G401 (cell line): ENCODE data around the gene POLR2F. TPM values are rescaled to one million over a fixed set of nuclear protein-coding genes. Genes with fewer than 3 reads are reported as not detected.

ENCODE experiments used
- DNase-seq: peaks from one replicate; pipeline ENCODE4 v3.0.0-alpha.2; 2015; ENCODE audit warnings: low spot score
- in situ Hi-C: cut with HindIII; loops from 2 replicates; pipeline ENCODE4 v1.10.0; 2016; ENCODE audit warnings: low sequenced_read_pairs, mixed read lengths
- total RNA-seq: library from RNA; depleted of rRNA; stranded (reverse); fragments of >200 nt; shearing (Covaris generic); gene quantifications from 2 replicates; pipeline ENCODE4 v1.2.3, GENCODE V29; 2014

The POLR2F gene
- total RNA-seq, 1 experiment from 2014 or later, result 225 TPM

DNA sequence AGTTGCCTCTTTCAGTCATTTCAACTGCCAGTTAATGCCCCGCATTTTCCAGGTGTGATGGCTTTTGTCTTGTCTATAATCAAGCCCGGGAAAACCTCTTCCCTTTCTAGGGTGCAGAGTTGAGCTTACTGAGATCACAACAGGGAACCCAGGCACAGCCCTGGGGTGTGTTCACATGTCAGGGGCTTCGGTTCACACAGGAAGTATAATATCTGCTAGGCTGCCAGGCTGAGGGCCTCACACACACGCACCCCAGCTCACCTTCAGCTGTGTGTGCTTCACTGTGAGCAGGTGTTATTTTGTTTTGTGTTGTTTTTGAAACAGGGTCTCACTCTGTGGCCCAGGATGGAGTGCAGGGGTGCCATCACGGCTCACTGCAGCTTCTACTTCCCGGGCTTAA, 40.5 kb downstream of the POLR2F start:
- in situ Hi-C loops, result no loop called here
- no peak for DNase-seq

DNA sequence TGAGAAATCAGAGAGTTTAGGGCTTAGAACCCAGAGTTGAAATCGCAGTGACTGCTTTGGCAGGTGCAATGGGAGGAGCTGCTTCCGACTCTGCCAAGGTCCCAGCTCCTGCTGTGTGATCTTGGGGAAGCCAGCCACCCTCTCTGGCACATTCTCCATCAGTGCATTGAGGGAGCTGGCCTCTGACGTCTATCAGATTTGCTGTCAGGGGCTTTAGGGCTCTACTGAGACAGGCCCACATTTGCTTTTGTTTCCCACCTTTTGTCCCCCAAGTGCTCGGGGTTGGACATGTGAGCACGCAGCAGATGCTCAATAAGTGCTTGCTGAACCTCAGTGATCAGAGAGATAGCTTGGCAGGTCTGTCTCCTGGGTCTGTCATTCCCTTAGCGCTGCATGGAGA, 41.5 kb downstream of the POLR2F start:
- in situ Hi-C loops, result no loop called here
- DNase-seq, result no peak

DNA sequence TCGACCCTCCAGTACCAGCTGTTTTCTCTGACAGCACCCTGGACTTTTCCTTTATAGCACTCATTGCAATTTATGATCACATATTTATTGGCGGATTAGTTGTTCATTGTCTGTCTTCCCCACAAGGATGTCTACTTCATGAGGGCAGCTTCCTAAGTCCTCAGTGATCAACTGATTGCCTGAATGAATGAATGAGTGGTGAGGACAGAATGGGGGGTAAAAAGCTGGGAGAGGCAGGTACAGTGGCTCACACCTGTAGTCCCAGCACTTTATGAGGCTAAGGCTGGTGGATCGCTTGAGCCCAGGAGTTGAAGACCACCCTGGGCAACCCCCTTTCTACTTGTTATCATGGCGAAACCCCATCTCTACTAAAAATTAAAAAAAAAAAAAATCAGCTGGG, 42.0 kb downstream of the POLR2F start:
- no peak for DNase-seq
- in situ Hi-C loops, result no loop called here

DNA sequence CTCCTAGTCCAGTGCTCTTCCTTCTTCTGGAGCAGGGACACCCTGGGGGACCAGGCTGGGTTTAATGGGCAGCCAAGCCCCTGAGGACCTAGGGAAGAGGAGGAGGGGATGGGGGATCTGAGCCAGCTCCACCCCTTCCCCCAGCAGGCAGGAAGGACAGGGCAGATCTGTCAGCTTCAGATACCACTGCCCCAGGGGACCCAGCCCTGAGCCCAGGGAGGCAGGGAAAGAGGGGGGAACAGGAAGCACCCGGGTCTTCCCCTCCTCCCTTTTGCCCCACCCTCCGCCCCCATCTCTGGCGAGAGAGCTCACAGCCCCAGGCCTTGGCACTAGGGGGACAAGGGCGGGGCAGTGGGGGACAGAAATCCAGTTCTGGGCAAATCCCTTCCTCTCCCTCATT, 42.6 kb downstream of the POLR2F start:
- in situ Hi-C loops, result no loop called here

DNA sequence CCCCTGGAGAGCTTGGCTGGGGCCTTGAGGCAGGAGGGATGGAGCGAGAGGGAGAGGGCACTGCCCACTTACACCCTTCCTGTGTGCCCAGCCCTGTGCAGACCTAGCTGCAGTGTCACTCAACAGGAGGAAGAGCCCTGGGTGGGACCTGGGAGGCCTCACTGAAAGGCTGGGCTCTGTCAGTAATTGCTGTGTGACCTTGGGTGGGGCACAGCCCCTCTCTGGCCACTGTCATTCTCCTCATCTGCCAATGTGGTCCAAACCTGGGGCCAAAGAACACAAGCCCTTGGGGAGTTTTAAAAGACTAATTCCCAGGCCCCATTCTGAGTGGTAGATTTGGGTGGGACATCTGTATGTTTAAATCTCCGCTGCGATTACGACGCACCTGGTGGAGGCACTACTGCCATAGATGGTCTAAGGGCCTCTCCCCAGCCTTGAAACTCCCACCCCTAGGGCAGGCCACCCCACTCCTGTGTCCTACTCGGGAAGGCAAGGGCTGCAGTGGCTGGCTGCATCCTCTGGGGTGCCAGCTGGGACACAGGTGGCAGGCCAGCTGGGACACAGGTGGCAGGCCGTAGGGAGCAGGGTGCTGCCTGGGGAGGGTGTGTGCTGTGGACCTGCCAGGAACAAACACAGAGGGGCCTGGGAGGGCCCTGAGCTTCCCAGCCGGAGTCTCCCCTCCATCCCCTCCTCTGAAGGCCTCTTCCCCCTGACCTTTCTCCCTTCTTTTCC, 43.2 kb downstream of the POLR2F start:
- DNase-seq, result peak; percentile 36
- in situ Hi-C loops, result no loop called here

More for the DNA sequence above, 42.6 kb downstream of the POLR2F start:
- no peak for DNase-seq

DNA sequence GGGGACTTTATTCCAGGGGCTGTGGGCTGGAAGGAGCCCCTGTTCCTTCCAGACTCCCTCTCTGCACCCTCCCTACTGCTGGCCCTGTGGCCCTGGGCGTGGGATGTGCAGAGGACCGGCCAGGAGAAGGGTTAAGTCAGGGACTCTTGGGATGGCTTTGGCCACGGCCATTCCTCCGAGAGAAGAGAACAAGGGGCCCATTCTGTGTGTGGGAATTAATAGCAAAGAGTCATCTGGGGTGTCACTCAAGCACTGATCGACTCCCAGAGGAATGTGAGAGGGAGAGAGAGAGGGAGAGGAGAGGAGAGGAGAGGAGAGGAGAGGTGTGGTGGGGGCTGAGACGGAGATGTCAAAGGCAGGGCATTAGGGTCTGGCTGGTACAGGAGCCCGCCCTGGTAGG, 45.0 kb downstream of the POLR2F start:
- DNase-seq, result no peak
- in situ Hi-C loops, result no loop called here

DNA sequence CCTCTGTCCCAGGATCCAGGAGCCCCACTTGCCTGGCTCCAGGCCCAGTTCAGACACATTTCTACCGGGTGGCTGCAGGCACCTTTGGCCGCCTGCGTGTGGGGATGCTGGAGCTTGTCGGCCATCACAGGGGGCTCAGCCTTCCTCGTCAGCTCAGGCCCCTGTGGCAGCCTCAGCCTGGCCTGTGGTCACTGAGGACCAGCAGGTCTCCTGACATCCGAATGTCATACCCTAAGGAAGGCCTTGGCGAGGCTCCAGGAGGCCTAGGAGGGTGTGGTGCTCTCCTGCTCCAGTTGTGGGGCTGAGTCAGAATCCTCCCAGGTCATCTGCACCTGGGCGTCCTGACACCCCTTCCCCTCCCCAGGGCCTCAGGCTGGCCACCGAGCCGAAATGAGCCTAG, 45.7 kb downstream of the POLR2F start:
- no peak for DNase-seq
- in situ Hi-C loops, result no loop called here

DNA sequence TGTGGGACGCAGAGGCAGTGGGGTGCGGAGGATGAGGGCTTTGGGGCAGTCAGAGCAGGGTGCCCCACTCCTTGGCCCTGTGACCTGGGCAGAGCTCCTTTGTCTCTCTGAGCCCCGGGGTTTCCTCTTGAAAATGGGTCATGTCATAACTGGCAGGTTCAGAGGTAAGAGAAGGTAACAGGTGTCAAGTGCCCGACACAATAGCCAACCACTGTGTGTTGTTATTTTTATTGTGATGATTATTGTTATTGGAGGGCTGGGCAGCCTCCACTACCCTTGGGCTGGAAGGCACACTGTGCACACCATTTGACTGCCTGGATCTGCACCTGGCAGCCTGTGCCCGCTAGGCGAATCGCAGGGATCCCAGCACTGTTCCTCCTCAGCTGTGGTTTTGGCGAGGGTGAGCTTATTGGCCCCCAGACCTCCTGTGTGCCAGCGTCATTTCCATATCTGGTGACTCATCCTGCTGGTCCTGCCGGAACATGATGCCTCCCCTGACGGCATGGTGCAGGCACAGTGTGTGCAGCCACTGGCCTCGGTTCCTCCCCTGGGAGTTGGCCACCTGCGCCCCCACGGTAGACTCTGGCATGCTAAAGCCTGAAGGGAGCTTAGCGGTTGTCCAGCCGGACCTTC, 46.3 kb downstream of the POLR2F start:
- in situ Hi-C loops, result no loop called here
- peak; percentile 84 for DNase-seq

DNA sequence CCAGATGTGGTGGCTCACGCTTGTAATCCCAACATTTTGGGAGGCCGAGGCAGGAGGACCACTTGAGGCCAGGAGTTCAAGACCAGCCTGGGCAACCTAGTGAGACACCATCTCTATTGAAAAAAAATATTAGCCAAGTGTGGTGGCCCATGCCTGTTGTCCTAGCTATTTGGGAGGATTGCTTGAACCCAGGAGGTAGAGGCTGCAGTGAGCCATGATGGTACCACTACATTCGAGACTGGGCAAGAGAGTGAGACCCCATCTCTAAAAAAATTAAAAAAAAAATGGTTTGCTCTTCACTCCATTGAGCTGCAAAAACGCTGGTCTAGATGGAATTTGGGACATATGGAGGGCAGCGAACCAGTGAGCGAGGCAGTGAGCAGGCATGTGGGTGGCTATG, 52.4 kb downstream of the POLR2F start:
- in situ Hi-C loops, result no loop called here
- no peak for DNase-seq

DNA sequence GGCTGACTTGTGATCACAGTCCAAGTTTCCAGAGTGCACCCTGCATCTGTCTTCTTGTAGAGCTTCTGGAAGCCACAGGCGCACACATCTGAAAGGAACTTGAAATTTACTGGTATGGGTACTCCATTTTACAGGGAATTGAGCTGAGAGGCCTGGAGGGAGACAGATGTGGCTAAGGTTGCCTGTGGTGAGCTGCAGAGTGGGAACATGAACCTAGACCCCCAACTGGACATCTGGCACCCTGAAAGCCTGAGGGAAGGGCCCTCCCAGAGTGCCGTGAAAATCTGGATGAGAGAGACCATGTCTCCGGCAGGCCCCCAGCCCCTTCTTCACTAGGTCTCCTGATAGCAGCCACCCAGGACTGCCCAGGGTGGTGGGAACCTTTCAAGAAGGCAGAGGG, 53.4 kb downstream of the POLR2F start:
- in situ Hi-C loops, result no loop called here
- DNase-seq, result no peak

DNA sequence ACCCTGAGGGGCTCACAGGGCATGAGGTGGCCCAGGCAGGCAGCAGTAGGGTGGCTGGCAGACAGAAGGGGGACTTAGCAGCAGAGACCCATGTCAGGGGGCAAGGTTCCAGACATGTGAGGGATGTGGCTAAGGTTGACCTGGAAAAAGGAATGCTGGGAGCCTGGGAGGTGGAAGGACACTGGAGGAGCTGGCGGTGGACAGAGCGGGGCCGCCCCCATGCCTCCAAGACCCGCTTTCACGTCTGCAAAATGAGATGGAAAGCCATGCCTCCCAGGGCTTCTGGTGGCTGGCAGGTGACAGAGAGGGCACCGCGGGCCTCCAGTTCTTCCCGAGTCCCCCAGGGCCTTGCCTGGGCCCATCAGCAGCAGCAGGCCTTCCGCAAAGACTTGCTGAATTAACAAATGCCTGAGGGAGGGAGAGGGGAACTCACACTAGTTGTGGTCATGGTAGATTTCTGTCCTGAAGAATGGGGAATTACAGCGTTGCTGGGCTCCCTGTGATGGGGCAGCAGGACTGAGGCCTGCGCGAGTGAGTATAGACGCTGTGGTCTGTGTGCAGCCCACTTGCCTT, 53.9 kb downstream of the POLR2F start:
- in situ Hi-C loops, result no loop called here
- DNase-seq, result no peak

DNA sequence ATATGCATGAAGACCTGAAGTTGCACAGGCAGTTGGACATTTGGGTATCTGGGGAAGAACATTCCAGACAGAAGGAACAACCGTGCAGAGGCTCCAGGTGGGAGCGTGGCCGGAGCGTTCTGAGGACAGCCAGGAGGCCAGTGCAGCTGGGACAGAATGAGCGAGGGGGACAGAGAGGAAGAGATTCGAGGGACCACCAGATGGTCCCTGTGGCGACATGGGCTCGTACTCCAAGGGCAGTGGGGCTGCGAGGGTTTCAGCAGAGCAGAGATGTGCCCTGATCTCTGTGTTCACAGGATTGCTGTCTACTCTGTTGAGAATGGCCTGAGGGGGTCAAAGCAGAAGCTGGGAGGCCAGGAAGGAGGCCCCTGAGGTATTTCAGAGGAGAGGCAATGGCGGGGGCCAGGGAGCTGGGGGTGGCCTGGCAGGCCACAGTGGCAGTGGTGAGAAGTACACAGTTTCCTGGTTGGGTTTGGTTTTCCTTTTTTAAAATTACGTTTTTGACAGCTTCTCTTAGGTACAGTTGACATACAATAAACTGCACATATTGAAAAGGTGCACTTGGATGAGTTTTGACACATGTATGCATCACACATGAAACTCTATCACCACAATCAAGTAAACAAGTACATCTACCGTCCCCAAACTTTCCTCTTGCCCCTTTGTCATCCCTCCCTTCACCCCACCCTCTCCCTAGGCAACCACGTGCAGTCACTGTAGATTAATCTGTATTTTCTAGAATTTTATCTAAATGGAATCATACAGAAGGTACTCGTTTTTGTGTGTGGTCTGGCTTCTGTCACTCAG, 55.7 kb downstream of the POLR2F start:
- in situ Hi-C loops, result no loop called here

DNA sequence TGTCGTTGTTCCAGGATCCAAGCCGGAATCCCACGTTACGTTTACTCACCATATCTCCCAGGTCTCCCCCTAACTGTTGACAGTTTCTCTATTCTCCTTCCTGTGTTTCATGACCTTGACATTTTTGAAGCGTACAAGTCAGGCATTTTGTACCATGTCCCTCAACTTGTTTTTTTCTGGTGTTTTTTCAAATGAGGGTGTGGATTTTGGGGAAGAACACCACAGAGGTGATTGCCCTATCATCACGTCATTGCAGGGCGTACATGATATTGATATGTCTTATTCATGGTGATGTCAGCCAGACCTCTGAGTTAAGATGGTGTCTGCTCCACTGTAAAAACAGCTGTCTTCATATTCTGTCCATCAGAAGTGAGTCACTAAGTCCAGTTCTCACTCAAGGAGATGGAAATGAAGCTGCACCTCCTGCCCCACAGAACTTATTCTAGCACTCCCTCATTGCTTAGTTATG, 59.1 kb downstream of the POLR2F start:
- no peak for DNase-seq
- in situ Hi-C loops, result no loop called here

More for the DNA sequence above, 55.7 kb downstream of the POLR2F start:
- DNase-seq, result no peak

DNA sequence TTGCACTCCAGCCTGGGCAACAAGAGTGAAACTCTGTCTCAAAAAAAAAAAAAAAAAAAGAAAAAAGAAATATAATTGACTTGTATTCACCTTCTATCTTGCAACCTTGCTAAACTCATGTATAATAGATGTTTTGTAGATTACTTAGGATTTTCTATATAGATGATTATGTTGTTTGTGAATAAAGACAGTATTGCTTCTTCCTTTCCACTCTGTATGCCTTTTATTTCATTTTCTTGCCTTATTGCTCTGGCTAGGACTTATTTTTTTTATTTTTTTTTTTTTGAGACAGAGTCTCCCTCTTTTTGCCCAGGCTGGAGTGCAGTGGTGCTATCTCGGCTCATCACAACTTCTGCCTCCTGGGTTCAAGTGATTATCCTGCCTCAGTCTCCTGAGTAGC, 60.6 kb downstream of the POLR2F start:
- no peak for DNase-seq
- in situ Hi-C loops, result no loop called here

DNA sequence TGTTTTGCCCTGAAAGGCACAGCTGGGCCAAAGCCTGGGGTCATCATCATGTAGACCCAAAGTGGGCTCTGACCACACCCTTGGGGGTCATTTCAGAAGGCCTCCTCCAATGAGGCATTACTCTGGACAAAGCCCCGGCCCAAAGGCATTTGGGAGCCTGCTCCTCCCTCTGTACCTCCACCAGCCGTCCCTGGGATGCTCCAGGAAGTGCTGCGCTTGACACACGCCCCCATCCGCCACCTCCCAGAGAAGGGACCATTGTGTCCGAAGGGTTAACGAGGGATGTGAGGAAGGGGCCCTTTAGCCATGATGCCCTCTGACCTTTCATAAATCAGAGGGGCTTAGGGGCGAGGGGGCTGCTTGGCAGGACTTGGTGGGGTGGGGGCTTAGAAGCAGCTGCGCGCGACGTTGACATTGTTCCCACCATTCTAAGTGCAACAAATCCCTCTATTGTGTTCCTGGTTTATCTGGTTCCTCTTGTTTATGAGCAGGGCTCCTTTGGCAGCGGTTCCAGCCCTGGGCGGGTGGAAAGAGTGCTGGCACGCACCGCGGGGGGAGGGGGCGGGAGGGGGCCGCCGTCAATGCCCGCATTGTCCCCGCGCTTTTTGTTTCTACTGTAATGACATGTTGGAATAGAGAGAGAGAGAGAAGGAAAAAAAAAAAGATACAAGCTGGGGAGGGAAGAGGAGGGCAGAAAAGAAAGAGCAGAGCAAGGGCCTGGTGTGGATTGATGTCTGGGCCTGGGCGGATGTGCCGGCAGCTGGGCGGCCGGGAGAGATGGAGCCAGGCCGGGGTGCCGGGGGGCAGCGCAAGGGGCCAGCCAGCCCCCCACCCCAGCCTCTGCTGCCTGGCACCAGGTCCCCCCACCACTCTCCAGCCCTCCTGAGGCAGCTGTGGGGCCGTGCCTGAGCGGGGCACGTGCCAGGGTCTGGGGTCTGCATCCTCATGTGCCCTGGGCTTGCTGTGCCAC, 63.0 kb downstream of the POLR2F start:
- DNase-seq, result peak; percentile 18
- in situ Hi-C loops, result no loop called here

DNA sequence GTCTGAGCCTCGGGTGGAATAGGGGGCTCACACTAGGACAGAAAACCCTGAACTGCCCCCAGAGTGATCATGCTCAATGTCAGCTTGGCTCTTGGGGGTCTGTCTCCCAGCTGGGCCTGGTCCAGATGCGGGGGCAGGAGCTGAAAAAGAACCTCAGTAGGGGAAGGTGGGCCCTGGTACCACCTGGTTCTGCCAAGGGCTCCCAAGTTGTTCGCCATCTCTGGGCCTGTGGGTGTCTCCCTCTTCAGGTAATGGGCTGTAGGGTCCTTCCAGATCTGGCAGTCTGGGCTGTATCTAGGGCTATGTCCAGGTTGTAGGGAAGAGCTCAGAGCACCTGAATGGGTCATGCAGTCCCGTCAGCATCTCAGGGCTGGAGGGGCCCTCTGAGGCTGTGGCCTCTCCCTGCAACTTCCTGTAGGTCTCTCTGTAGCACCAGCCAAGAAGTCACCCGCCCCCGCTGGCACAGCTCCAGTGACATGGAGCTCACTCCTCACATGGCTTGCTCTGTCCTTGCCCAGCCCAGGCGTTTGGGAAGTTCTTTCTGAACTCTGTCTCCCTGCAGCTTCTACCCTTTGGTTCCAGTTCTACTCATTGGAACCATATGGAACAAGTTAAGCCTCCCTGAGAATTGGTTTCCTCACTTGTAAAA, 63.9 kb downstream of the POLR2F start:
- DNase-seq, result peak; percentile 40

DNA sequence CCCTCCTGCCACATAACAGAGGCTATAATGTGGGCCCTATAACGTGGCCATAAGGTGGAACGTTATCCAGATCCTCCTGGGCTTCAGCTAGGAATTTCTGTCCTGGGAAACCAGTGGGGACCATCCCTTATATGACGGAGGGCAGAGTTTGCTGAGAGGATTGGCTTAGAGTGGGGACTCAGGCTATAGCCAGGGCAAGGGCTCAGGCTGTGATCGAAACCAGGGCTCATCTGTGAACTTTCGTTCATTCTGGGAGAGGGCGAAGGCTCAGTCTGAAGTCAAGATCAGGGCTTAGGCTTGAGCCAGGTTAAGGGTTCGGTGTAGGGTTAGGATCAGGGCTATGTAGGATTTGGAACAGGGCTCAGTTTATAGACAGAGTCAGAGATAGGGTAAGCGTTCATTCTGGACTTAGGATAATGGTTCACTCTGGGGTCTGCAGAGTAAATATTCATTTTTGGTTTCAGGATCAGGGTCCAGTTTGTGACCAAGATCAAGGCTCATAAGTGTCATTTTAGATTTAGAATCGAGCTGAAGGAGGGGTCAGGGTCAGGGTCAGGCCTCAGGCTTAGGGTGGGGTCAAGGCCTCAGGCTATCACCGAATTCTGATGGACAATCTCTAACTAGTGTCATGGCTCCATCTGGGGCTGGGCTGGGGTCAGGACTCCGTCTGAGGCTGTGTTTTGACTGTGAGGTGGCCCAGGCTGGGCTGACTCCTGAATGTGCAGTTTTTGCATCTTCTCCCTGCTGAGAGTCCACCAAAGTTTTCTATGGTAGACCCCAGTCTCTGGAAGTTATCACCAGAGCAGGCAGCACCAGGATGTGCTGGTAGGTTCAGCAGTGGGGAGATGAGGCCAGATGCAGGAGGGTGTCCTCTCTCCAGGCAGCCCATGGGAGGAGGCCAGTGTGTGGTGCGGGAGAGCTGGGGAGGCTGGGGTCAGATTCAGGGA, 64.7 kb downstream of the POLR2F start:
- DNase-seq, result no peak
- in situ Hi-C loops, result no loop called here

More for the DNA sequence above, 63.9 kb downstream of the POLR2F start:
- in situ Hi-C loops, result no loop called here
